ENCODE results near the gene NXN. TPM values are rescaled to one million over a fixed set of nuclear protein-coding genes. Genes with fewer than 3 reads are reported as not detected.

Gene NXN
- total RNA-seq, 1 experiment from 2014 or later, result 6.0 TPM

- H3K4me1 ChIP-seq (ENCODE audit: insufficient read depth, low read length, poor library complexity, severe bottlenecking), result peaks cover 18% of the 10 kb centered on the region
- no peaks in the 10 kb centered on the region for H3K9me3 ChIP-seq (ENCODE audit: low read depth, low read length, poor library complexity, severe bottlenecking)
- POLR2A ChIA-PET (ENCODE audit: low non-redundant PET), result no interaction called here
- no peak overlapping the region for H3K4me3 ChIP-seq (ENCODE audit: low read depth, low read length, poor library complexity, severe bottlenecking)
- no peak for DNase-seq (ENCODE audit: low spot score)
- H3K27me3 ChIP-seq (replicated peaks; ENCODE audit: insufficient read depth, low read depth, low read length, poor library complexity), result no peaks in the 10 kb centered on the region
- no TSS peak for BruUV-seq (replicated peaks)
- H3K27ac ChIP-seq (ENCODE audit: low read depth, low read length, poor library complexity, severe bottlenecking), result no peak overlapping the region
- TF ChIP-seq EZH2 (IDR thresholded peaks at IDR 0.05; ENCODE audit: borderline replicate concordance, low read depth, low read length, poor library complexity, severe bottlenecking), result no peak
- no peak for TF ChIP-seq CTCF (conservative IDR thresholded peaks at IDR 0.05; ENCODE audit: low read depth, low read length)
- intact Hi-C loops (cut with micrococcal nuclease; ENCODE audit: unreplicated experiment), result no loop called here
- no peaks in the 10 kb centered on the region for H3K36me3 ChIP-seq (ENCODE audit: insufficient read depth, low read length, poor library complexity, severe bottlenecking)
- CTCF ChIA-PET, result no interaction called here
Measured at GRCh38 chr17:962670-963069, 16.9 kb downstream of the NXN start.

GRCh38 chr17:962166-962565 lies 17.4 kb downstream of the NXN start:
- BruUV-seq (replicated peaks), result no TSS peak

GRCh38 chr17:958712-959451 lies 20.7 kb downstream of the NXN start:
- H3K4me1 ChIP-seq (ENCODE audit: insufficient read depth, low read length, poor library complexity, severe bottlenecking), result peaks cover under 1% of the 10 kb centered on the region
- DNase-seq (ENCODE audit: low spot score), result no peak
- H3K27me3 ChIP-seq (replicated peaks; ENCODE audit: insufficient read depth, low read depth, low read length, poor library complexity), result no peaks in the 10 kb centered on the region
- H3K36me3 ChIP-seq (ENCODE audit: insufficient read depth, low read length, poor library complexity, severe bottlenecking), result no peaks in the 10 kb centered on the region
- H3K9me3 ChIP-seq (ENCODE audit: low read depth, low read length, poor library complexity, severe bottlenecking), result no peaks in the 10 kb centered on the region
- CTCF ChIA-PET, result interaction anchor here (0.6 kb wide), 1 partner anchor 206 kb away, joined by 3 read pairs; no protein-coding TSS in a partner anchor
- intact Hi-C loops (cut with micrococcal nuclease; ENCODE audit: unreplicated experiment), result no loop called here
- H3K27ac ChIP-seq (ENCODE audit: low read depth, low read length, poor library complexity, severe bottlenecking), result no peak overlapping the region
- POLR2A ChIA-PET (ENCODE audit: low non-redundant PET), result no interaction called here
- TF ChIP-seq EZH2 (IDR thresholded peaks at IDR 0.05; ENCODE audit: borderline replicate concordance, low read depth, low read length, poor library complexity, severe bottlenecking), result no peak
- no peak for TF ChIP-seq CTCF (conservative IDR thresholded peaks at IDR 0.05; ENCODE audit: low read depth, low read length)
- no TSS peak for BruUV-seq (replicated peaks)
- H3K4me3 ChIP-seq (ENCODE audit: low read depth, low read length, poor library complexity, severe bottlenecking), result no peak overlapping the region

More at GRCh38 chr17:962166-962565, 17.4 kb downstream of the NXN start:
- Histone ChIP-seq H3K4me1 (ENCODE audit: insufficient read depth, low read length, poor library complexity, severe bottlenecking) (peaks cover 18% of the 10 kb centered on the region), H3K27ac (ENCODE audit: low read depth, low read length, poor library complexity, severe bottlenecking) (no peak overlapping the region), H3K4me3 (ENCODE audit: low read depth, low read length, poor library complexity, severe bottlenecking) (no peak overlapping the region), H3K27me3 (replicated peaks; ENCODE audit: insufficient read depth, low read depth, low read length, poor library complexity) (no peaks in the 10 kb centered on the region), H3K36me3 (ENCODE audit: insufficient read depth, low read length, poor library complexity, severe bottlenecking) (no peaks in the 10 kb centered on the region), H3K9me3 (ENCODE audit: low read depth, low read length, poor library complexity, severe bottlenecking) (no peaks in the 10 kb centered on the region)
- TF ChIP-seq CTCF (conservative IDR thresholded peaks at IDR 0.05; ENCODE audit: low read depth, low read length), result no peak
- no peak for TF ChIP-seq EZH2 (IDR thresholded peaks at IDR 0.05; ENCODE audit: borderline replicate concordance, low read depth, low read length, poor library complexity, severe bottlenecking)
- POLR2A ChIA-PET (ENCODE audit: low non-redundant PET), result no interaction called here
- CTCF ChIA-PET, result no interaction called here
- intact Hi-C loops (cut with micrococcal nuclease; ENCODE audit: unreplicated experiment), result no loop called here
- DNase-seq (ENCODE audit: low spot score), result no peak

Data from A673 (cell line).